BJ (cell line): Measurements from ENCODE around the gene SSX5. TPM values are rescaled to one million over a fixed set of nuclear protein-coding genes. Genes with fewer than 3 reads are reported as not detected.
"Not testable (repeated sequence)": the region's sequence is repeated elsewhere in the genome, so short reads cannot be mapped to it uniquely, and the experiment has no call there.

Source experiments
- CTCF ChIA-PET: fragments of 350-600 bp; formaldehyde crosslinking; extraction: SDS; loops from one replicate; lab custom pipeline; 2021; ENCODE audit warnings: antibody characterized with exemption, inconsistent platforms; lab: Yijun Ruan, JAX
- POLR2A ChIA-PET: fragments of 300-600 bp; sonication (Branson Sonifier 250); formaldehyde crosslinking; extraction: SDS; loops from one replicate; lab custom pipeline; 2021; ENCODE audit warnings: antibody characterized with exemption; lab: Charles Lee
- DNase-seq: peaks from one replicate; pipeline ENCODE4 v3.0.0-alpha.2; 2011; ENCODE audit warnings: low read depth
- H3K27me3 ChIP-seq: 2 replicates; pipeline ENCODE4 v1.6.0; 2011; ENCODE audit warnings: low read length; ENCODE audit not compliant: control insufficient read depth, insufficient read depth
- H3K36me3 ChIP-seq: 2 replicates; pipeline ENCODE4 v1.5.1; 2011; ENCODE audit warnings: low read length; ENCODE audit not compliant: control insufficient read depth, insufficient read depth
- H3K4me3 ChIP-seq: 2 replicates; pipeline ENCODE4 v1.5.1; 2011; ENCODE audit warnings: low read depth, mild to moderate bottlenecking, control low read depth, low read length
- CTCF ChIP-seq: IDR thresholded peaks from 2 replicates; pipeline ENCODE4 v1.5.1; 2011; ENCODE audit warnings: low read depth, mild to moderate bottlenecking, control low read depth, inconsistent platforms, low read length, moderate library complexity; ENCODE audit not compliant: insufficient read depth
- polyA plus RNA-seq: library from polyadenylated mRNA; depleted of rRNA; stranded (reverse); fragments of >200 nt; gene quantifications from 2 replicates; pipeline ENCODE4 v1.2.3, GENCODE V29; 2011

Gene SSX5
- polyA plus RNA-seq, 1 experiment = not detected

GRCh38 chrX:48165241-48165640 lies 31.4 kb downstream of the SSX5 start:
- no peak overlapping the region for H3K4me3 ChIP-seq
- TF ChIP-seq CTCF = no peak
- CTCF ChIA-PET = no interaction called here
- no peaks in the 10 kb centered on the region for H3K36me3 ChIP-seq
- DNase-seq = no peak
- no peaks in the 10 kb centered on the region for H3K27me3 ChIP-seq
- POLR2A ChIA-PET = no interaction called here

- ChIA-PET POLR2A (no interaction called here), CTCF (no interaction called here)
- Histone ChIP-seq H3K4me3 (no peak overlapping the region), H3K27me3 (no peaks in the 10 kb centered on the region), H3K36me3 (no peaks in the 10 kb centered on the region)
- DNase-seq = no peak
- TF ChIP-seq CTCF = no peak
Measured at GRCh38 chrX:48156014-48156413, 40.6 kb downstream of the SSX5 start.

GRCh38 chrX:48154796-48155195 lies 41.8 kb downstream of the SSX5 start:
- H3K4me3 ChIP-seq = no peak overlapping the region
- CTCF ChIA-PET = no interaction called here

GRCh38 chrX:48153769-48154168 lies 42.8 kb downstream of the SSX5 start:
- ChIA-PET POLR2A (no interaction called here), CTCF (no interaction called here)
- no peak overlapping the region for H3K4me3 ChIP-seq
- H3K36me3 ChIP-seq = no peaks in the 10 kb centered on the region
- no peak for DNase-seq
- no peak for TF ChIP-seq CTCF
- H3K27me3 ChIP-seq = no peaks in the 10 kb centered on the region

More at GRCh38 chrX:48154796-48155195, 41.8 kb downstream of the SSX5 start:
- H3K36me3 ChIP-seq = no peaks in the 10 kb centered on the region
- no peak for DNase-seq
- H3K27me3 ChIP-seq = no peaks in the 10 kb centered on the region
- TF ChIP-seq CTCF = no peak
- POLR2A ChIA-PET = no interaction called here

GRCh38 chrX:48142697-48143096 lies 53.9 kb downstream of the SSX5 start:
- H3K36me3 ChIP-seq, H3K4me3 ChIP-seq, POLR2A ChIA-PET, DNase-seq, CTCF ChIA-PET, H3K27me3 ChIP-seq: not testable (repeated sequence)

- H3K4me3 ChIP-seq, POLR2A ChIA-PET, H3K36me3 ChIP-seq, CTCF ChIA-PET, H3K27me3 ChIP-seq, DNase-seq: not testable (repeated sequence)
Measured at GRCh38 chrX:48141810-48142508, 54.6 kb downstream of the SSX5 start.

- H3K27me3 ChIP-seq, POLR2A ChIA-PET, DNase-seq, CTCF ChIA-PET, H3K4me3 ChIP-seq, H3K36me3 ChIP-seq: not testable (repeated sequence)
Measured at GRCh38 chrX:48139076-48139475, 57.5 kb downstream of the SSX5 start.
